KOPT-K1 (cell line): ENCODE measurements around the gene TMEM87B.

ENCODE experiments used
- H3K27ac ChIP-seq: fragments of 200-600 bp; sonication (generic); 2 replicates; pipeline ENCODE4 v1.5.1; 2016; ENCODE audit warnings: antibody characterized with exemption, mild to moderate bottlenecking, low read depth, low read length; ENCODE audit not compliant: poor library complexity, severe bottlenecking
- H3K36me3 ChIP-seq: fragments of 200-600 bp; sonication (generic); 2 replicates; pipeline ENCODE4 v1.5.1; 2017; ENCODE audit warnings: antibody characterized with exemption, mild to moderate bottlenecking, low read length, moderate library complexity; ENCODE audit not compliant: insufficient read depth
- H3K9me3 ChIP-seq: fragments of 200-600 bp; sonication (generic); 2 replicates; pipeline ENCODE4 v1.5.1; 2017; ENCODE audit warnings: antibody characterized with exemption, low read length, mild to moderate bottlenecking; ENCODE audit not compliant: insufficient read depth, poor library complexity, severe bottlenecking

Gene TMEM87B

DNA sequence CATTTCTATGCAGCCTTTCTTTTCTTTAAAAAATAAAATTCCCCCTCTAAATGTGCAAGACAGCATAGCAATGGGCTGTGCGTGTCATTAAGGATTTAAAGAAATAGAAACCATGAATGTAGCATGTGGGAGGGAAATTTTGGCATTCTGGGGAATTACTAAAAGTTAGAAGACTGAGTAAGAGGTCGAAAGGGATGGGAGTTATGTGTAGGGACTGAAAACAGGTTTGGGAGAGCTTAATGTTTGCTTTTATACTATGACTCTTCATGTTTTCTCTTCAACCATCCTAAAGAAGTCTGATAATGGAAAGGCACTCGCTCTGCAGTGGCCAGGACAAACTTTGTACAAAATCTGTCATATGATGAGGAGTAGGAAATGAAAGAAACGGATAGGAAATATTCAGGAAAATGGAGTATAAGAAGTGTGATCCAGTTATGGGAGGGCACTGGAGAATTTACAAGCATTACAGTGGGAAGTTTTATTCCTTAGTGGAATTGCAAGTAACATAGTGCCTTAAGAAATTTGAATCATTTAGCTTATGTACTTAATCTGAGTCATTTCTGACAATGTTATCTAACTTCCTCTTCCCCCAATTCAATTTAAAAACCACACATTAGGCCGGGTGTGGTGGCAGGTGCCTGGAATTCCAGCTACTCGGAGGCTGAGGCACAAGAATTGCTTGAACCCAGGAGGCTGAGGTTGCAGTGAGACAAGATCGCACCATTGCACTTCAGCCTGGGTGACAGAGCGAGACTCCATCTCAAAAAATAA lies 20.6 kb downstream of the TMEM87B start:
- Histone ChIP-seq H3K27ac (no peak overlapping the region), H3K9me3 (peaks cover 16% of the 10 kb centered on the region), H3K36me3 (peaks cover 41% of the 10 kb centered on the region)

DNA sequence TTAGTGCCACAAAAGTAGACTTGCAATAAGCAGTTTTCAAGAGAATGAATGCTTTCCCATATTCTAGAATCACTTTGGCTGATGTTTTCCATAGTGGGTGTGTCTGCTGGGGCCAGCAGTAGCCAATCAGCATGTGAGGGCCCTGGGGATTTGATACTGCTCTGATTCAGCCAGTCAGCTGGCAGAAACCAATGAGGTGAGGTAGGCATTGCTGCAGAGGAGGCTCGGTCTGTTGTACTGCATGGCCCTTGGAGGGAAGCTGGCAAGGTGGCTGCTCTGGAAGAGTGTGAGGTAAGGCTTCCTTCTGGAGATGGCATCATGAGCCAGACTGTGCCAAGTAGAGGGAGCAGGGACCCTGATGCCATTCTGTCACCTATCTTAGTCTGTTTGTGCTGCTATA lies 22.7 kb downstream of the TMEM87B start:
- peaks cover 46% of the 10 kb centered on the region for H3K36me3 ChIP-seq
- H3K9me3 ChIP-seq: peaks cover 16% of the 10 kb centered on the region
- no peak overlapping the region for H3K27ac ChIP-seq

DNA sequence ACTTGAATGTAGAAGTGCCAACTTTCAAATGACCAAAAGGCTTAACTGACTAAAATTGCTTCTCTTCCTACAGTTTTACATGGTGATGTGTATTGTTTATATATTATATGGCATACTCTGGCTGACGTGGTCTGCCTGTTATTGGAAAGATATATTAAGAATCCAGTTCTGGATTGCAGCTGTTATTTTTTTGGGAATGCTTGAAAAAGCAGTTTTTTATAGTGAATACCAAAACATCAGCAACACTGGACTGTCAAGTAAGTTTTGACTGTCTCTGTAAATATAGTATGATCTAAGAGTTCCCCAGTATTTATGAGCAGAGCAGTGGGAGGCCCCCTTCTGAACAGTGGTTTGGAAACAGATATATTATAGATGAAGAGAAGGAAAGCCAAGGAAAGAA lies 26.2 kb downstream of the TMEM87B start:
- Histone ChIP-seq H3K9me3 (no peaks in the 10 kb centered on the region), H3K36me3 (peaks cover 63% of the 10 kb centered on the region)

DNA sequence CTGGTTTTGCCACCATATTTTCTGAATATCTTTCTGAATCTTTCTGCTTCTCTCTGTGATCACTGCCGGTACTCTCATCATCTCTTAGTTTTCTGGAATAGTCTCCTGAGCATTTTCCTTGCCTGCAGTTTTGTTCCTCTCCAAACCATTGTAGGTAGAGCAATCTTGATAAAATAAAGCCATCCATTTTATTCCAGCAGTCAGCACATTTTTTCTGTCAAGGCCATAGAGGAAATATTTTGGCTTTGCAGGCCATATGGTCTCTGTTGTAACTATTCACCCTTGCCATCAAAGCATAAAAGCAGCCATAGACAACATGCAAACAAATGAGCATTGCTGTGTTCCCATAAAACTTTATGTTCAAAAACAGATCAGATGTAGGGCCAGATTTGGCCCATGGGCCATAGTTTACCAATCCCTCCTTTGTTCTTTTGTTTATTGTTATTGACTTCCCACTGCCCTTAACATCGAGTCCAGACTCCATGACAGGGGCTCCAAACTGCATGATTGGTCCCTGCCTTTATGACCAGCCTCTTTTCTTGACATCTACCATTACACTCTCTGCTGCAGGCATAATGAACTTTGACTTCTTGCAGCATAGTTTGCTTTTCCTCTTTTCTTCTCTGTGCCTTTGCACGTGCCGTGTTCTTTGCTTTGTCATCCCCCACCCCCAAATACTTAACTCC lies 29.8 kb downstream of the TMEM87B start:
- Histone ChIP-seq H3K27ac (no peak overlapping the region), H3K9me3 (no peaks in the 10 kb centered on the region), H3K36me3 (peaks cover 83% of the 10 kb centered on the region)

More for the DNA sequence above, 26.2 kb downstream of the TMEM87B start:
- H3K27ac ChIP-seq: no peak overlapping the region

DNA sequence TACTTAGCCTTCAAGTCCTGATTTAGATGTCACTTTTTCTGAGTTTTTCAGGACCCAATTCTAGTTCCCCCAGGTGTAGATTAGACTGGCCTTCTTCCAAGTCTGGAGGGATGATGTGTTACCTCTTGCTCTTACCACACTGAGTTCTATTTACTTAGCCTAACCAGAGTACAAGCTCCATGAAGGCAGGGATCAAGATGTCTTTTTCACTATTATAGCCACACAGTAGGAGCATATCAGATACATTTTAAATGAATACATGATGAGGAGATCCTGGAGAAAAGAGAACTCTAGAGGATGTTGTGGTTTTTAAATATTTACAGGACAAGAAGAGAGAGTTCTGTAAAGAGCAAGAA lies 30.3 kb downstream of the TMEM87B start:
- H3K36me3 ChIP-seq: peaks cover 88% of the 10 kb centered on the region
- H3K9me3 ChIP-seq: no peaks in the 10 kb centered on the region
- no peak overlapping the region for H3K27ac ChIP-seq

DNA sequence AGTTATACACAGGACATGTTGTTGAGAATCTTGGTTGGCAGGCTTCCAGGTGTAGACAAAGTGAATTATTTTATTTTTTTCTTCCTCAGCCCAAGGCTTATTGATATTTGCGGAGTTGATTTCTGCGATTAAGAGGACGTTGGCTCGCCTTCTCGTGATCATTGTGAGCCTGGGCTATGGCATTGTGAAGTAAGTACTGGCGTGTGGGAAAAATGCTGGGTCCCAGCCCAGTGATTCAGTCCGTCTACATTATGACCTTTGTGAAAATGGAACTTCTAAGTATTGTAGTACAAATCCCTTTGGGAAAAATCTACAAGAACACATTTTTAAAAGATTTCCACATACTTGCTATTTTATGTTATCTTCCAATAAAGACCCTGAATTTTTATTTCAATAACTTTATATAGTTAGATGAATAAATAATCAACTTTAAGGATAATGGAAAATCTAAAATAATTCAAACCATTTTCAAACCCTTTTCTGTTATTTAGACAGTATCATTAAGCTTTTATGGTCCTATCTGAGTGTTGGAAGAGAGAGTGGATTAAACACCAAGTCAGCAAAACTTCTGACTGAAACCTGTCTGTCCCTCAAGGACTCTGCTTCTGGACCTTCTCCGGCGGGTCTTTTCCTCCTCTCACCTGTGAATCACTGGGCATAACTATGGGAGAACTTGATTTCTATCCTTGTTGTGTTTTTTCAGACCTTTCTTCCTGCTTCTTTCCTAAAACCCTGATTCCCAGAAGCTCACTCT lies 31.0 kb downstream of the TMEM87B start:
- Histone ChIP-seq H3K27ac (no peak overlapping the region), H3K9me3 (no peaks in the 10 kb centered on the region), H3K36me3 (peaks cover 89% of the 10 kb centered on the region)

DNA sequence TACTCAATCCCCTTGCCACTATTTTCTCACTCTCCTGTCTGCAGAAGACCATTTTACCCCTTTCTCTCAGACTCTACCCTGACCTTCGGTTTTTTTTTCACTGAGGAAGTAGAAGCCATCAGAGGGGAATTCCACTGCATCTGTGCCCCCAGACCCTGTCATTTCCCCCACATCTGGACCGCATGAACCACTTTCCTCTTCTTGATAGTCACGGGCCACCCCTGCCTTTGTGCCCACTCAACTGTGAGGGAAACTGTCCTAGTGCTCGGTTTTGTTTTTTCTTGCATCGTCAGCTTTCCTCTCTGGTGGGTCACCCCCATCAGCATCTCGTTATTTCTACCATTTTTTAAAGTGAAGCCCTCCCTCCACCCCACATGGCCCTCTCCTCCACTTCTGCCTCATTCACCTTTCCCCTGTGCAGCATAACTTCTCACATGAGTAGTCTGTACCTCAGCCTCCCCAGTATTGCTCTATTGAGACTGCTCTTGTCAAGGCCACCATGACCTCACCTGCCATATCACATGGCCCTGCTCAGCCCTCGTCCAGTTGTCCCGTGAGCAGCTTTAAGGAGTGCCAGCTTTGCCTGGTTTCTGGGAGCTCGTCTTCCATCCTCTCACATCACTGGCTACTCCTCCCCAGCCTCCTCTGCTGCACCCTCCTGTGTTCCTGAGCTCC lies 32.4 kb downstream of the TMEM87B start:
- Histone ChIP-seq H3K36me3 (peaks cover 88% of the 10 kb centered on the region), H3K27ac (no peak overlapping the region), H3K9me3 (no peaks in the 10 kb centered on the region)

DNA sequence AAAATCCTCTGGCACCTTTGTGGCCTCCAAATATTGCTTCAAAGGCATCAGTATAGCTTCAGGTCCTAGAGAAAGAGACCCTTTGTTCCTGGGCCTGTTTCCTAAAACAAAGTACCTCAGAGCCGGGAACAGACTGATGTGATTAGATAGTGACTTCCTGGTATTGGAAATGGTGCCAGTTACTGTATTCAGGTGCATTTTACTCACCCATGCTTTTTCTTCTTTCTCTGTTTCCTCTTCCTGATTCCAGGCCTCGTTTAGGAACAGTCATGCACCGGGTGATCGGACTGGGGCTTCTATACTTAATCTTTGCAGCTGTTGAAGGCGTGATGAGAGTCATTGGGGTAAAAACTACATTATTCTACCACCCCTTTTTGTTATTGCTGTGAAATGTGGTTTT lies 34.3 kb downstream of the TMEM87B start:
- peaks cover 69% of the 10 kb centered on the region for H3K36me3 ChIP-seq
- no peak overlapping the region for H3K27ac ChIP-seq
- H3K9me3 ChIP-seq: no peaks in the 10 kb centered on the region

DNA sequence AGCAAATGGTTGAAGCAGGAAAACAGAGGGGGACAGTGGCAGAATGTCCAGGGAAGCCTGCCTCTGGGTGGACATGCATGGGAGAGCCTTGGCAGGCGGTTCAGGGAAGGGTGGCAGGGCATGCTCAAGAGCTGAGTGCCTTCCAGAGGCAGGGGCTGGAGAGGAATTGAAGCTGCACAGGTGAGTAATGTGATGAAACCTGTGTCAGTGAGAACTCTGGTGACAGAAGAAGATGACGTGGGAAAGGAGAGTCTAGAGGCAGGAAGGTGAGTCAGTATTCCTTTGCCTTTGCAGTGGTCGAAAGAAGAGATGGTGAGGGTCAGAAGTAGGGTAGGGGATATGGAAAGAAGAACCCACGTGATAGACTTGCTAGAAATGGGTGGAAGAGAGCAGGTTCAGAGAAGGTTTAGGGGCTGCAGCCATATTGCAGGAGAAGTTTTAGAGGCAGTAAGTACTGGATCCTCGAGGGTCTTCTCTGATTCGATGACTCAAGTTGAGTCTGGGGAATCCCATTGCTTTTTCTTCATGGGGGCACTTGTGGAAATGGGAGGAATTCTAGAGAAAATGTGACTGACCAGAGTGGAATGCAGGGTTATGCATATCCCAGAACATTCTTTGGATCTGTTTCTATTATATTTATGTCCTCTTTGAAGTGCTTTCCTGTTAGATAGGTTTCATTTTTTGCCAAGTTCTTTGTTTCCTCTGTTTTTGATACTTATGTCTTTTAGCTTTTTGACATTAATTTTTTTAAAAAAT lies 37.4 kb downstream of the TMEM87B start:
- Histone ChIP-seq H3K27ac (no peak overlapping the region), H3K36me3 (peaks cover 55% of the 10 kb centered on the region)

DNA sequence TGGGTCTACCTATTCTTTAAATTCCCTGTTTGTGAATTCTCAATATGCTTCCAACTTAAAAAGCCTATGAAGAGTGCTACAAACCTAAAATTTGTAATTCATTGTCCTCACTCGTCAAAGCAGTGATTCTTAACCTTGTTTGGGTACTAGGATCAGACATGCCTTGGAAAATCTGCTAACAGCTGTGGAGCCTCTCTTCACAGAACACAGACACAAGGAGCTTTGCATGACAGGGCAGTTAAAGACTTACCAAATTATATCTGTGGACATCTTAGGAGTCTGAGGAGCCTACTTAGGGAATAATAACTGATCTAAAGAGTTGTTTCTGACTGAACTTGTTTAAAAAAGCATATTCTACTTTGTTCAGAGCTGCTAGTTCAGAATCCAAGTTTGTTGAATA lies 38.1 kb downstream of the TMEM87B start:
- H3K27ac ChIP-seq: no peak overlapping the region
- peaks cover 53% of the 10 kb centered on the region for H3K36me3 ChIP-seq
- no peaks in the 10 kb centered on the region for H3K9me3 ChIP-seq

More for the DNA sequence above, 37.4 kb downstream of the TMEM87B start:
- no peaks in the 10 kb centered on the region for H3K9me3 ChIP-seq

DNA sequence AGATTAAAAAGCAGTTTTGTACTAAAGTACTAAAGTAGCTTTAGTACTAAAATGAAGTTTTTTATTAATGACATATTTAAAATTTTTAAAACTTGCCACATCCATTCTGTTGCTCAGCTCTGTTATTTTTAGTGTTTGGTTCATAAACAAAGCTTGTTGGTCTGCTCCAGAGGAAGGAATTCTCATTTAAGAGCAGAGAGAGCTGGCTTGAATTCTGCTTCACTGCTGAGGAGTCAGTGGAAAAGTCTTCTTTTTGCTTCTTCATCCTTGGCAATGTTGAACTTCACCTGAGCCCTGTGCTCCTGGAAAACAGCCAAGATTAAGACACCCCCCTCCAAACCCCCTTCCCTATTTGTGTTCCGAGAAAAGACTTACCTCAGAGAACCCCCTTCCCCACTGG lies 40.6 kb downstream of the TMEM87B start:
- Histone ChIP-seq H3K27ac (no peak overlapping the region), H3K36me3 (peaks cover 47% of the 10 kb centered on the region)

DNA sequence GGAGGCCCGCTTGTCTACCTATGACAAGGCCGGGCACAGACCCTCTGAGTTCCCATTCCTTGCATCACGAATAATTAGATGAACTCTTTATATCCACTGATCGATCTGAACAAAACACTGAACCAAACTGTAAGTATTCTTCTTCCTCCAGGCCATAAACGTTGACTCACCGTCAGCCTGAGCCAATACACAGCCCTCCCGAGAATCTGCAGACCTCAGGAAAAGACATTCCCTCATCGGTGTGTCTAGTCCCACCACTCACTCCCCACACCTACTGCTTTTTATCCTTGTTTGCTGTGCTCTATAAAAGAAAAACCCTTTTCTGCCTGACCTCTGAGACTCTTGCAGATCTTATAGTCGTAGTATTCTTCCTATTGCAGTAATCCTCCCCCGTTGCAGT lies 41.0 kb downstream of the TMEM87B start:
- Histone ChIP-seq H3K9me3 (no peaks in the 10 kb centered on the region), H3K36me3 (peaks cover 48% of the 10 kb centered on the region), H3K27ac (no peak overlapping the region)

More for the DNA sequence above, 40.6 kb downstream of the TMEM87B start:
- H3K9me3 ChIP-seq: no peaks in the 10 kb centered on the region

DNA sequence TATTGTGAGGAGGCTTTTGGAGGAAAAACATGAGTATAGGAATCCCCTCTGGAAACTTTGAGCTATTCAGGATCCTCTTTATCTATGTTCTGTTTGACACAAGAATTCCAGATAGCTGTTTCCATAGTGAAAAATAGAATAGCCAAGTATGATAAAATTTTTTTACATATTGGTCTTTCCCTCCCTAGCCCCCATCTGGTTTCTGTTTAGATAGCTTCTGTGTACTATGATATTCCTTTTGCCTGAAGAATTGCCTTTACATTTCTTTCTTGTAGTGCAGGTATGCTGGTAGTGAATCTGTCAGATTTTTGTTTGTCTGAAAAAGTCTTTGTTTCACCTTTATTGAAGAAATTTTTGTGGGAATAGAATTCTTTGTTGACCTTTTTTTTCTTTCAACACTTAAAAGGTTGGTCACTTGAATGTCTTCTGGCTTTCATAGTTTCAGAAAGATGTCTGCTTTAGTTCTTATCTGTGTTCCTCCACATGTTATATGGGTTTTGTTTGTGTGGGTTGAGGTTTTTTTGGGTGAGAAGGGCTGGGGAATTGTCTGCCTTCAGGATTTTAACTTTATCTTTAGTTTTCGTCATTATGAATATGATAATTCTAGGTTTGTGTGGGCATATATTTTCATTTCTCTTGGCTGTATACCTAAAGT lies 53.2 kb downstream of the TMEM87B start:
- H3K9me3 ChIP-seq: peaks cover 33% of the 10 kb centered on the region
- no peak overlapping the region for H3K27ac ChIP-seq
- H3K36me3 ChIP-seq: peaks cover 59% of the 10 kb centered on the region

DNA sequence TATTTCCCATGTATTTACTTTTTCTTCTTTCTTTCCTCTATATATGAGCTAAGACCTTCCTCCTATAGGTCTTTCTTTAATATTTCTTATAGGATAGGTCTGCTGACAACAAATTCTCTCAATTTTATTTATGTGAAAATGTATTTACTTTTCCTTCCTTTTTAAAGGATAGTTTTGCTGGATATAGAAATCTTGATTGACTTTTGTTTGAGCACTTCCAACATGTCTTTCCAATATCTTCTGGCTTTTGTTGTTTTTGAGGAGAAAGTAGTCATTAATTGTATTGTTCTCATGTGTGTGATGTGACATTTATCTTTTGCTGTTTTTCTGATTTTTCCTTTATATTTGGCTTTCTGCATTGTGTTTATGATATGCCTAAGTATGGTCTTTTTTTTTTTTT lies 54.2 kb downstream of the TMEM87B start:
- no peak overlapping the region for H3K27ac ChIP-seq
- H3K36me3 ChIP-seq: peaks cover 59% of the 10 kb centered on the region
- H3K9me3 ChIP-seq: peaks cover 33% of the 10 kb centered on the region
